ENCODE results near the gene ASAP3.

GRCh38 chr1:23438545-23438944, 45.4 kb downstream of the ASAP3 start:
- TF ChIP-seq CTCF (IDR thresholded peaks at IDR 0.05; ENCODE audit: low read depth, low read length, poor library complexity, severe bottlenecking) (no peak), EZH2phosphoT487 (IDR thresholded peaks at IDR 0.05; ENCODE audit: borderline replicate concordance, low read length) (no peak)
